ENCODE data around the gene LOXHD1. TPM values are rescaled to one million over a fixed set of nuclear protein-coding genes. Genes with fewer than 3 reads are reported as not detected.

LOXHD1 gene
- total and polyA plus RNA-seq, 10 of the 15 experiments (the other 5 are each of a cell fraction or from before 2014, with no cell fraction given), result not detected

DNA sequence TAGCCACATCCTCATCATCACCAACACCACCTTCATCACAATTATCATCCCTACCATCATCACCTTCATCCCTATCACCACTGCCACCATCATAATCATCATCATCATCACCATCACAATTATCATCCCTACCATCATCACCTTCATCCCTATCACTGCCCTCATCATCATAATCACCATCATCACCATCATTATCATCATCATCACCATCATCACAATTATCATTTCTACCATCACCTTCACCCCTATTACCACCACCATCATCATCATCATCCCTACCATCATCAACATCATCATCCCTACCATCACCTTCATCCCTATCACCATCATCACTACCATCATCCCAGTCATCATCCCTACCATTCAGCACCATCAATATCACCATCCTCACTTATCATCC is 140.5 kb downstream of the LOXHD1 start:
- ChIA-PET SMC1A (ENCODE audit: uncharacterized antibody, unreplicated experiment) (no interaction called here), POLR2A (no interaction called here), CTCF (no interaction called here), RAD21 (ENCODE audit: unreplicated experiment) (no interaction called here)
- H3K4me2 ChIP-seq (ENCODE audit: control insufficient read depth, insufficient read depth), result no peak overlapping the region
- FAIRE-seq (no peak), DNase-seq (ENCODE audit: low read depth, low spot score) (no peak), ATAC-seq (no peak)
- intact Hi-C loops (cut with micrococcal nuclease; ENCODE audit: unreplicated experiment), result loop anchor here (5.0 kb wide), 1 partner anchor 49 kb away; no protein-coding TSS in a partner anchor
- TF ChIP-seq NFYA (IDR thresholded peaks at IDR 0.05; ENCODE audit: borderline replicate concordance, low read depth, low read length), result no peak
- no peak for TF ChIP-seq FOXK2 (IDR thresholded peaks at IDR 0.05)
- TF ChIP-seq, protein P1, sequence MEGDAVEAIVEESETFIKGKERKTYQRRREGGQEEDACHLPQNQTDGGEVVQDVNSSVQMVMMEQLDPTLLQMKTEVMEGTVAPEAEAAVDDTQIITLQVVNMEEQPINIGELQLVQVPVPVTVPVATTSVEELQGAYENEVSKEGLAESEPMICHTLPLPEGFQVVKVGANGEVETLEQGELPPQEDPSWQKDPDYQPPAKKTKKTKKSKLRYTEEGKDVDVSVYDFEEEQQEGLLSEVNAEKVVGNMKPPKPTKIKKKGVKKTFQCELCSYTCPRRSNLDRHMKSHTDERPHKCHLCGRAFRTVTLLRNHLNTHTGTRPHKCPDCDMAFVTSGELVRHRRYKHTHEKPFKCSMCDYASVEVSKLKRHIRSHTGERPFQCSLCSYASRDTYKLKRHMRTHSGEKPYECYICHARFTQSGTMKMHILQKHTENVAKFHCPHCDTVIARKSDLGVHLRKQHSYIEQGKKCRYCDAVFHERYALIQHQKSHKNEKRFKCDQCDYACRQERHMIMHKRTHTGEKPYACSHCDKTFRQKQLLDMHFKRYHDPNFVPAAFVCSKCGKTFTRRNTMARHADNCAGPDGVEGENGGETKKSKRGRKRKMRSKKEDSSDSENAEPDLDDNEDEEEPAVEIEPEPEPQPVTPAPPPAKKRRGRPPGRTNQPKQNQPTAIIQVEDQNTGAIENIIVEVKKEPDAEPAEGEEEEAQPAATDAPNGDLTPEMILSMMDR (IDR thresholded peaks at IDR 0.05 in 2 of 3, conservative IDR thresholded peaks at IDR 0.05 in 1 of 3; ENCODE audit: control insufficient read depth in 2 of 3, extremely low read depth in 1 of 3, insufficient read depth in 1 of 3, low read depth in 3 of 3, low read length in 3 of 3), result no peak
- no peak for TF ChIP-seq POU2F2 (IDR thresholded peaks at IDR 0.05; ENCODE audit: borderline replicate concordance, low read depth, low read length)
- no peak for TF ChIP-seq ZNF274 (IDR thresholded peaks at IDR 0.05; ENCODE audit: insufficient read depth, insufficient read length)
- TF ChIP-seq TARDBP (IDR thresholded peaks at IDR 0.05; ENCODE audit: borderline replicate concordance), result no peak
- TF ChIP-seq MTA2 (IDR thresholded peaks at IDR 0.05; ENCODE audit: low read depth), result no peak
- no peak for TF ChIP-seq IRF4 (IDR thresholded peaks at IDR 0.05; ENCODE audit: low read depth, low read length)
- H3K27me3 ChIP-seq (replicated peaks in 1 of 2; ENCODE audit: control insufficient read depth in 2 of 2, insufficient read depth in 2 of 2, low read length in 1 of 2), result peaks cover 0 to 3% of the 10 kb centered on the region in 2 experiments; a peak in 3 of 4 replicates
- H3K79me2 ChIP-seq (ENCODE audit: control insufficient read depth, insufficient read depth, low read length), result no peaks in the 10 kb centered on the region
- no peak overlapping the region for H2AFZ ChIP-seq (ENCODE audit: control insufficient read depth, low read depth, low read length)
- H3K36me3 ChIP-seq (ENCODE audit: control insufficient read depth in 2 of 2, insufficient read depth in 2 of 2, low read length in 1 of 2), result no peaks in the 10 kb centered on the region
- no peaks in the 10 kb centered on the region for H3K9me3 ChIP-seq (replicated peaks; ENCODE audit: control insufficient read depth, insufficient read depth, low read length)
- H3K4me1 ChIP-seq (ENCODE audit: control insufficient read depth, insufficient read depth, low read length), result no peaks in the 10 kb centered on the region
- in situ Hi-C loops (cut with MboI), result no loop called here
- H3K27ac ChIP-seq (ENCODE audit: control insufficient read depth, insufficient read depth), result no peak overlapping the region
- no peak overlapping the region for H3K9ac ChIP-seq (ENCODE audit: control insufficient read depth, insufficient read depth, low read length)
- no peak overlapping the region for H3K4me3 ChIP-seq
- no peaks in the 10 kb centered on the region for H4K20me1 ChIP-seq (ENCODE audit: control insufficient read depth, insufficient read depth)
- BruUV-seq (replicated peaks), result no TSS peak

Measured in GM12878 (cell line).